Measurements from ENCODE around the gene GGA3. TPM values are rescaled to one million over a fixed set of nuclear protein-coding genes. Genes with fewer than 3 reads are reported as not detected.
"Not testable (repeated sequence)": the region's sequence is repeated elsewhere in the genome, so short reads cannot be mapped to it uniquely, and the experiment has no call there.

GGA3 gene
- polyA plus RNA-seq, 4 donors: 35.7 to 48.9 (median 41.0) TPM

DNA sequence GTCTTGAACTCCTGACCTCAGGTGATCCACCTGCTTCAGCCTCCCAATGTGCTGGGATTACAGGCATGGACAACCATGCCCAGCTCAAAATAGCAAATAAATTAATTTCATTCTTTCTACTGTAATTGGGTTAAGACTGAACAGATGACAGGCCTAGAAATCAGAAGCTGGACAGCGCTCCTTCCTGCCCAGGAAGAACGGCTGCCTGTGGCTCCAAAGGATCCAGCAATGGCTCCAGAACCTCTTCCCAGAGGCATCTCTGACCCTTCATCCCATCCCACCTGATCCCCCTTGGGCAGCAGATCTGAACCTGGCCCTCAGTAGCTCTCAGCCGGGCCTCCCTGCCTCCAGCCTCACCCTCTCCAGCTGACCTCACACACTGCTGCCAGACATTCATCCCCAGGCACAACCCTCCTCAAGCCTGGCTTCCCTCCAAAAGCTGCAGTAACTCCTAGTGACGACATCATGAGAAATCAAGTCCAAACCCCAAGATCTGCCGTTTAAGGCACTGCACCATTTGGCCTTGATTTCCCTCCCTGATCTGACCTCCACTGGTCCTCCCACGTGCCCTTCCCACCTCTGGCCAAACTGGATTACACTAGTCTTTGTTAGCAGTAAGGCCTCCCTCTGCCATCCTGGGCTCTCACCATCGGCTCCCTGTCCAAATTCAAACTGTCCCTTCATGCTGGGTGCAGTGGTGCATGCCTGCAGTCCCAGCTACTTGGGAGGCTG lies 12.7 kb upstream of the GGA3 start:
- no peak for DNase-seq (ENCODE audit: low read depth in 4 of 4, low spot score in 3 of 4)

DNA sequence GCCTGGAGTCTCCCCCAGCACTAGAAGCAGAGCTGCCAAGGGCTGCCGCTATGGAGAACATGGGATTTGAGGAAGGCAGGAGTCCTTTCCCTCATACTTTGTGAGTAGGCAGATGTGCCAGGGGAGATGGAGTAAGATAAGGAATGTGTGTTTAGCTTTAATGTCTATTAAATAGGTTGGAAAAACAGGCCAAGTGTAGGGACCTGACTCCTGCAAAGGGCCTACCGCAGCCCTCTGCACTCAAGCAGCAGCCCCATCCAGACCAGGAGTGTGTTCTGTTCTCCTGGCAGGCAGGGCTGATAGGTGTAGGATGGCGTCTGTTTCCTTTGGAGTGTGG lies 11.4 kb upstream of the GGA3 start:
- DNase-seq (ENCODE audit: low read depth in 4 of 4, low spot score in 3 of 4): no peak

DNA sequence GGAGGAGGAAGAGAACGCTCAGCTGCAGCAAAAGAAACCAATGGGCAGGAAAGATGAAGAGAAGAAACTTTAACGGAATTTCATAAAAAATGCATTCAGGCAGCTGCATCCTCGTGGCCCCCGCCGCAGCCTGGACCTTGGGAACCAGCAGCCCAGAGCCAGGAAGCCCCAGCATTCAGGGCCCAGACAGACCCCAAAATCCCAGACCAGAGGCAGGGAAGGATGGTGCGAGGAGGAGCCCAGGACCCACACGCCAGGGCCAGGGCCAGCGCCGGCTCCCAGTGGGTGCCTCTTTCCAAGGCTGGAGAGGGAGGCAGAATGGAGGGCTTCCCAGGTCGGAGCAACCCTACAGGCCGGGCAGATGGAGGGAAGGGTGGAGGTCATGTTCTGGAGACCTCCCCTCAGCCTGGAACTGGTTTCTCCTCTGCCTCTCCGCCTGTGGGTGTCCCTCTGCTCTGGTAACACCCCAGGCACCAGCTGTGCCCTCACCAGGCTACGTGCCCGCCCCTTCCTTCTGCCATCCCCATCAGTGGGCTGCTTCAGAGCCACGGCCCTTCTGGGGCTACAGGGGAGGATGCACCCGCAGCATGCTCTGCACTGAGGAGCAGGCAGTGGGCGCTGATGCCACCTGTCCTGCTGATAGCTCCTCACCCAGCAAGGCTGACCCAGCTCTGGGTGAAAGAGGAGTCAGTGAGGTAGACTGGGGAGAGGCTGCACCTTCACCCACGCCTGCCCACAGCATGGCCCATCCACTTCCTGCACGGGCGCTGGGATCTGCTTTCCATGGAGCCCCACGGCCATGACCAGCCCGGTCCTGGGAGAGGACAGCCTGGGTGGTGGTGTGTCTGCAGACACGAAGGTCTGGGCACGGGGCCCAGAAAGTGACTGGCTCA lies 10.8 kb upstream of the GGA3 start:
- DNase-seq (ENCODE audit: low read depth in 4 of 4, low spot score in 3 of 4): no peak

DNA sequence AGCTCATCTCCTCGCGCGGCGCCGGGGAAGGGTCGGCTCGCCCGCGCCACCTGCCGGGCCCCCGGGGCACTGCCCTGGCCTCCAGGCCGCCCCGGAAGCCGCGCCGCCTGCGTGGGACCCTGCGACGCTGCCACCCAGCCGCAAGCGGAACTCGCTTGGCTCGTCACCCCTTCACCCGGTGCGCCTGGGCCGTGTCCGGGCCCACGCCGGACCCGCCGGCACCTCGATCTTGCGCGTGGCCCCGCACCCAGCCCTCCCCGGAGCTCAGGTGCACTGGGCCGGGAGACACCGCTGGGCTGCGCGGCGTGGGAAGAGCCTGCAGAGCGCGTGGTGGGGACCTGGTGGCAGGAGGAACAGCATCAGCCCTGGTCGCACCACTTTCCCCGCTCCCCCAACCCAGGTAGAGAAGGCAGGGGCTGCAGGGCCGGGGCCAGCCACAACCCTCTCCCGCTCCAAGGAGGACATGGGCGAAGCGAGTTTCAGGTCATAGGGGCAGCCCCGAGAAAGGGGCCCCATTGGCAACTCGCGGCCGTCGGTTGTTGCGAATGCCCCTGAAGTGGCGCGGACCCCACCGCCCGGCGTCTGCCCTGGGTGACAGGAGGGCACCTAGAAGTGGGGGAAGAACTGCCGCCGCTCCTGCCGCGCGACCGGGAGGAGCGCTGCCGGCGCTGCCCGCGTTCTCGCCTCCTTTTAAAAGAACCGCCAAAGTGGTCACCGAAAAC lies 10.0 kb upstream of the GGA3 start:
- DNase-seq (ENCODE audit: low read depth in 4 of 4, low spot score in 3 of 4): peak in 1 of 4 donors; percentile 70

GRCh38 chr17:75270966-75271232 lies 9.5 kb upstream of the GGA3 start, which contains the start of gene MIF4GD:
Gene MIF4GD, minus strand, starts transcription at chr17:75271231. Its CDS starts 1,036 bp downstream, at chr17:75270195.
- DNase-seq (ENCODE audit: low read depth in 4 of 4, low spot score in 3 of 4): peak in 1 of 4 donors; percentile 49

DNA sequence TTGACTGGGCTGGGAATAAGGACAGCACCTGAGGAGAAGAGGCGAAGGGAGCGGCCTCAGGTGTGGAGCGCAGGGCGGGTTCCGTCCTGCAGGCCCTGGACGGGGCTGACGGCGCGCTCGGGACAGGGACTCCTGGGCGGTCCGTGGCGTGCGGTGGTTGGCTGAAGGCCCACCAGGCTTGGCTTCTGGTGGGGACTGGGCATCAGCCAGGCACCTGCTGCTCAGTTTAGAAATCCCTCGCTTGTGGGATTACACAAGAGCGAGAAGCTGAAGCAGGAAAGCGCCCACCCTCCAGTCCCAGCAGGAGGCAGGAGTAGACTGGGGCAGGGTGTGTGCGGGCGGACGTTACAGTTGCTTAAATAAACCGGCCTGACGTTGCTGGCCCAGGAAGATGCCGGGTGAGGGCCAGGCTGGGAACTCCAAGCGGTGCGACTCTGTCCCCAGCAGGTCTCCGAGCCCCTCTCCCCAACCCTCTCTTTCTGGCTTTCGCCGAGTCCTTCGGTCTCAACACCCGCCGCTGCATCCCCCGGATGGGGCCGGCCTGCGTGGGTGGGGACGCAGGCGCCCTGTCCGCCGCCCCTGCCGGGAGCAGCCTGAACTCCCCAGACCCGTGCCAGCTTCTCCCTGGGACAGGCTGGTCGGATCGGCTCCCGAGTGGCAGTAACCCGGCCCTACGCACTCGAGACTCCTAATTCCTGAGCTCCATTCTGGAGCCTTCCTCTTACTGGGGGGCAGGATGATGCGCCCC lies 9.0 kb upstream of the GGA3 start:
- peak in 2 of 4 donors; percentile 33 to 50 for DNase-seq (ENCODE audit: low read depth in 4 of 4, low spot score in 3 of 4)

- no peak for DNase-seq (ENCODE audit: low read depth in 4 of 4, low spot score in 3 of 4)
Observed at GRCh38 chr17:75269844-75270217, 8.4 kb upstream of the GGA3 start.

DNA sequence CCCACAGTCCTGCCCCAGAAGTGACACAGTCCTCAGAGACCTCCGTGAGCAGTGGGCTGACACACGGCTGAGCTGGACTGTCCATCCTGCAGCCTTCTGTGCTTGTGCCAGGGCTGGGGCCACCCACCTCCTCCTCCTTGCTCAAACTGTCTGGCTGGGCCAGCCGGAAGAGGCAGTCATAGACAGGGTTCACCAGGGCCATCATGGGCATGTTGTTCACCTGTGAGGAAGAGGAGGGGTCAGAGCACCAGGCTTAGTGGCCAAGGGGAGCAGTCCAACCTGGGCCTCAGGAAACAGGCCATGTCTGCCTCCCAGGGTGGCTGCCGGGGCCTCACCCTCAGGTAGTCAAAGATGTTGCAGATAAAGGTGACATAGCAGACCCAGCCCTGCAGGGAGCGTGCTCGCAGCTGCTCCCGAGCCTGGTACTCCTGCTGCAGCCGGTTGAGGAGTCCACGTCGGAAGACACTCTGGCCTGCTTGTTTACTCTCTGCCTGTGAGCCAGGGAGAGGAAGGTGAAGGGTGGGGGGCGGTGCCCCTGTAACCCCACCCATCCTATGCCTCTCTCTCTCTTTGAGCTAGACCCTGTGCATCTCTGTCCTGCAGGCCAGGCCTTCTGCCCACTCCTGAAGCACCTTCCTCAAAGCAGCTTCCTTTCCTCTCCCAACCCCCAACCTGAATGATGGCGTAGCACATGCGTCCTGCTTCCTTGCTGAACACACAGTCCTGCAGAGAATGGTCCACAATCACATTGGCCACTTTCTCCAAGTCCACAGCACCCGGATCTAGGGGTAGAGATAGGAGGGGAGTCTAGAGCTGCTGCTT lies 6.2 kb upstream of the GGA3 start:
- DNase-seq (ENCODE audit: low read depth in 4 of 4, low spot score in 3 of 4): no peak

- DNase-seq (ENCODE audit: low read depth in 4 of 4, low spot score in 3 of 4): no peak
Observed at GRCh38 chr17:75267153-75267410, 5.7 kb upstream of the GGA3 start.

DNA sequence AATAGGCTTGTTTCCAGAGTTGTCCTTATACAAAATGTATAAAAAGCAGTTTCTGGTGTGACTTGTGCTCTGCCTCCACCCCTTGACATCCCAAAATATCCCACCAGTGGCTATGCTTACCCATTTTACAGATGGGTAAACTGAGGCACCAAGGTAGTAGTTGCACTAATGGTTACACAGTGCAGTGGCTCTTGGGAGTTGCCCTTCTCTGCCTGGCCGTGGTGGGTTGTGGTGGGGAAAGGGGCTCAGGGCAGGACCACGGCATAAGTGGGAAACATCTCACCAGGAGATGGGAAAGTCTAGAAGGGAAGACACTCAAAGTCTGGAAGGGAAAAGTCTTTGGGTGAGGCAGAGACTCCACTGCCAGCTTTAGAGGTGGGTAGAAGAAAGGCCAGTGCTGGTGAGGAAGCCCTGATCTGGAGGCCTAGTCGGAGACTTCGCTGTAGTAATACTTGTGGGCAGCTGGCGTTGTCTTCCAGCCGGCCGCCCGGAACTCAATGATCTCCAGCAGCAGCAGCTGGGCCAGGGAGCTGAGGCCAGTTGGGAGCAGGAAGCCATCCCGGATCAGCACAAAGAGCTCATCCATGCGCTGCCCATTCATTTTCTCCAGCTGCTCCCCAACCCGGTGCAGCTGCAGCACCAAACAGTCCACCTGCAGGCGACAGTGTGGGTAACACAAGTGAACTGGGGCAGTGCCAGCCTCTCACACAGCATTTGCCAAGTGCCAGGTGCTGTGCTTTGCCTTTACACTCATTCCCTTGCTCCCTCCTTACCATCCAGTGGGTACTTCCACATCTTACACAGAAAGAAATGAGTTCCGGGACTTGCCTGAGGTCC lies 5.1 kb upstream of the GGA3 start:
- no peak for DNase-seq (ENCODE audit: low read depth in 4 of 4, low spot score in 3 of 4)

- DNase-seq (ENCODE audit: low read depth in 4 of 4, low spot score in 3 of 4): no peak
Observed at GRCh38 chr17:75265614-75266315, 4.4 kb upstream of the GGA3 start.

GRCh38 chr17:75263055-75263454 lies 1.6 kb upstream of the GGA3 start:
- DNase-seq (ENCODE audit: low read depth in 4 of 4, low spot score in 3 of 4): no peak

- no peak for DNase-seq (ENCODE audit: low read depth in 4 of 4, low spot score in 3 of 4)
Observed at GRCh38 chr17:75262112-75262606, 753 bp upstream of the GGA3 start.

DNA sequence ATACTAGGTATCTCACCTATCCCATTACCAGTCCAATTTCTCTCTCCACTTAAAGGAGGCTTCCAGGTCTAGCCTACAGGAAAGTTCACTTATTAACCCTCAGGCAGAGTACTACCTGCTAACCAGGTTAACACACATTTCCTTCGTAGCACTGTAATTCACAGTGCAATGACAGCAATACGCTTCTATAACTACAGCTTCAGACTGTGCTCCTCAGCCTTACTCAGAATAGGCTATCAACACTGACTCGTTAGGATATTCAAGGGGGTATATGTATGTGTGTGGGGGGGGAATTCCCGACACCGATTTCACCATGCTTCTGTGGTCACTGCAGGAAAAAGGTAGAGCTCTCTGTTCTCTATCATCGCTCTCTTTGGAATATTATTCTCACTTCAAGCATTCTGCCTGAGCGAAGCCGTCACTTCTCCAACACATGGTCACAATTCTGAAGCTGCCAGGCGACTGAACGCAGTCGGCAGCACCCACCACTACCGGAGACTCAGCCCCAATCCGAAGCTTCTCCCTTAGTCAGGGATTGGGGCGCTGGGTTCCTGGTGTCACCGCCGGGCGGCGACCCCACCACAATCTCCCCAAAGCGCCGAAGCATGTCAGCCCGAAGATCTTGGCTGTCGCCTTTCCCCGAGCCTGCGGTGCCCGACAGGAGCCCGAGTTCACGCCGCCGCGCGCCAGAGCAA lies 618 bp downstream of the GGA3 start:
- no peak for DNase-seq (ENCODE audit: low read depth in 4 of 4, low spot score in 3 of 4)

DNA sequence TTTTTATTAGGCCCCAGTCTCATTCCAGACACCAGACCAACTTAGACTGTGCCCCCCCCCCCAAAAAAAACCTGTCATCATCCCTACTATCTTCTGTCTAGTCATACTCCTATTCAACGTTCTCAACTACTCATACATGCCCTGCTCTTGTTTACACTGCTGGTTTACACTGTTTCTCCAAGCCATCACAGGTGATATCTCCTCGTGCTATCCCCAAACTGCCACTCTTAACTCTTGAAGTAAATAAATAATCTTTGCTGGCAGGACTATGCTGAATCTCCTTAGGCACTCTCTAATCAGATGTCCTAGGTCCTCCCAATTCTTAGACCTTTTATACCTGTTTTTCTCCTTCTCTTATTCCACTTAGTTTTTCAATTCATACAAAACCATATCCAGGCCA lies 4.2 kb downstream of the GGA3 start:
- DNase-seq (ENCODE audit: low read depth in 4 of 4, low spot score in 3 of 4): not testable (repeated sequence)

- DNase-seq (ENCODE audit: low read depth in 4 of 4, low spot score in 3 of 4): not testable (repeated sequence)
Observed at GRCh38 chr17:75255954-75256698, 5.3 kb downstream of the GGA3 start.

All from right renal pelvis (tissue), 4 donors.